Measurements from ENCODE around the gene TLE3. TPM values are rescaled to one million over a fixed set of nuclear protein-coding genes. Genes with fewer than 3 reads are reported as not detected.

The TLE3 gene
- total and polyA plus RNA-seq, 2 of the 13 experiments (the other 11 are each of a cell fraction or from before 2014, with no cell fraction given) = 11.9 to 13.8 TPM

DNA sequence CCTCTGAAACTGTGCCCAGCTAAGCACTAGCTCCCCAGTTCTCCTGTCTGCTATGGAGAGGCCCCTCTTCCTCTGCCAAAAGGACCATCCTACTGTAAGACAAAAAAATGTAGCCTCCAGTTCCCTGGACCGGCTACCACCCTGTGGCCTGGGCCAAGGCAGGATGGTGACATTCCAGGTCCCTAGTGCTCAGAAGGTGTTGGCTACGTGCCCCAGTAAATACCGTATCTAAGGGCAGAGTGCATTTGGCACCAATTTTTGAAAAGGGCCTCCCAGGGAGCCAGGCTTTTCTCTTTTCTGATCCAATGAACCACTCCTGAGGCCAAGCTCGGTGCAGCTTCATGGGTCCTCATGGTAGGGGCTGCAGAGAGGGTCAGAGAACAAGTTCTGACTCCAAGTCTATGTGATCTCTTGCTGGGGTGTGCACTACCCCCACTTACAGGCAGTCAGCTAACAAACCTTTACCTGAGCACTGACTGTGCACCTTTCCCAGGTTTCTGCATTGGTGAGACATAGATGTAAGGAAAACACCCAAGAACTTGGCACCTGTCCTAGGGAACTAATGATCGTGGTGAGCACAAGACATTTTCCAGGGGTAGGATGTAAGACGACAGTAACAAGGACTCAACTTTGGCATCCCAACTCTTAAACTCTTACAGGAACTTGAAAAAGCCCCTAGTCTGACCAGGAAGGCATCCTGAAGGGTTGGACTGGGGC lies 32.6 kb downstream of the TLE3 start:
- H3K4me1 ChIP-seq (ENCODE audit: insufficient read depth, low read length) = peaks cover 14% of the 10 kb centered on the region
- BruUV-seq (replicated peaks) = no TSS peak
- no peaks in the 10 kb centered on the region for H3K79me2 ChIP-seq (ENCODE audit: insufficient read depth, low read length)
- H3K4me3 ChIP-seq (replicated peaks in 1 of 3; ENCODE audit: insufficient read depth in 1 of 3, low read depth in 2 of 3, low read length in 3 of 3) = no peak overlapping the region
- no peaks in the 10 kb centered on the region for H3K9me3 ChIP-seq (ENCODE audit: low read length)
- no peak for TF ChIP-seq PAWR (CRISPR knock-in tag; IDR thresholded peaks at IDR 0.05; ENCODE audit: borderline replicate concordance)
- WGBS (ENCODE audit: low lambda C conversion rate) = 93% methylated on average over 6 of the region's 6 CpGs
- ChIA-PET CTCF (ENCODE audit: low intra/inter-chr PET ratio, low total read pairs) (no interaction called here), POLR2A (no interaction called here)
- in situ Hi-C loops (cut with HindIII; ENCODE audit: extremely low pct_ligation_motif_present, low pct_unique_long_range_greater_than_20kb) (no loop called here), intact Hi-C loops (cut with micrococcal nuclease; ENCODE audit: unreplicated experiment) (no loop called here)
- ATAC-seq (no peak), DNase-seq (ENCODE audit: low spot score) (no peak), FAIRE-seq (no peak)
- H3K27ac ChIP-seq (ENCODE audit: extremely low read length, insufficient read depth, low read length) = no peak overlapping the region
- no peak overlapping the region for H2AFZ ChIP-seq (ENCODE audit: low read length)
- H3K9ac ChIP-seq (ENCODE audit: insufficient read depth, low read depth, low read length) = no peak overlapping the region
- H3K36me3 ChIP-seq (replicated peaks in 1 of 2; ENCODE audit: control insufficient read depth in 1 of 2, insufficient read depth in 2 of 2, low read length in 2 of 2) = peaks cover 38 to 94% of the 10 kb centered on the region in 2 experiments; a peak in 4 of 5 replicates
- H3K27me3 ChIP-seq (ENCODE audit: control insufficient read depth in 1 of 2, insufficient read depth in 2 of 2, low read length in 2 of 2) = no peaks in the 10 kb centered on the region
- peaks cover 29% of the 10 kb centered on the region for H4K20me1 ChIP-seq (ENCODE audit: insufficient read depth, low read length)
- H3K4me2 ChIP-seq (ENCODE audit: low read depth, low read length) = no peak overlapping the region

DNA sequence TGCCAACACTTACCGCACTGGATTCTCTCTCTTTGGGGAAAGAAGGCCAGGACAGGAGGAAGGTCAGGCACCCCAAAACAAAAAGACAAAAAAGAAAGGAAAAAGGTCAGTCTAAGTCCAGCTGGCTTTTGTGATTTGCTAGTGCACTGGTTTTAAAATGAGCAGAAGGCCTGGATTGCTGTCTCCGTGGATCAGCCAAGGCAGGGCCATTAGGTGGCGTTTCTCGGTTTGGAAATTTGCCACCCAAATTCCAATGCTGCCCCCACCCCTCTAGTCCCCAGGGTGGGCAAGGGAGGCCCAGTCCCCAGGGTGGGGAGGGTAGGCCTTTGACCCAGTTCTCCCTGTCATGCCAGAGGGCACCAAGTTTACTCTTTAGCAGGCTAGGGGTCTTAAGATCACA lies 33.3 kb downstream of the TLE3 start:
- Histone ChIP-seq H4K20me1 (ENCODE audit: insufficient read depth, low read length) (peaks cover 27% of the 10 kb centered on the region), H3K4me1 (ENCODE audit: insufficient read depth, low read length) (peaks cover 11% of the 10 kb centered on the region), H3K36me3 (replicated peaks in 1 of 2; ENCODE audit: control insufficient read depth in 1 of 2, insufficient read depth in 2 of 2, low read length in 2 of 2) (peaks cover 42 to 94% of the 10 kb centered on the region in 2 experiments), H2AFZ (ENCODE audit: low read length) (no peak overlapping the region), H3K27ac (ENCODE audit: extremely low read length, insufficient read depth, low read length) (no peak overlapping the region), H3K9me3 (ENCODE audit: low read length) (no peaks in the 10 kb centered on the region), H3K4me3 (replicated peaks in 1 of 3; ENCODE audit: insufficient read depth in 1 of 3, low read depth in 2 of 3, low read length in 3 of 3) (no peak overlapping the region), H3K9ac (ENCODE audit: insufficient read depth, low read depth, low read length) (no peak overlapping the region), H3K4me2 (ENCODE audit: low read depth, low read length) (no peak overlapping the region), H3K79me2 (ENCODE audit: insufficient read depth, low read length) (no peaks in the 10 kb centered on the region), H3K27me3 (ENCODE audit: control insufficient read depth in 1 of 2, insufficient read depth in 2 of 2, low read length in 2 of 2) (no peaks in the 10 kb centered on the region)
- ATAC-seq = no peak
- intact Hi-C loops (cut with micrococcal nuclease; ENCODE audit: unreplicated experiment) (no loop called here), in situ Hi-C loops (cut with HindIII; ENCODE audit: extremely low pct_ligation_motif_present, low pct_unique_long_range_greater_than_20kb) (no loop called here)
- no peak for FAIRE-seq
- no TSS peak for BruUV-seq (replicated peaks)
- no peak for DNase-seq (ENCODE audit: low spot score)
- 91% methylated on average over 4 of the region's 4 CpGs for WGBS (ENCODE audit: low lambda C conversion rate)
- TF ChIP-seq NCOA1 (CRISPR knock-in tag; IDR thresholded peaks at IDR 0.05) (no peak), PCBP2 (optimal IDR thresholded peaks at IDR 0.05; ENCODE audit: low read depth, low read length, poor library complexity, severe bottlenecking) (no peak), ZSCAN31 (CRISPR knock-in tag; IDR thresholded peaks at IDR 0.05; ENCODE audit: low read depth) (no peak), SRSF4 (IDR thresholded peaks at IDR 0.05; ENCODE audit: low read depth, low read length, poor library complexity, severe bottlenecking) (no peak), CBX1 (IDR thresholded peaks at IDR 0.05; ENCODE audit: low read depth) (no peak), STAG1 (CRISPR knock-in tag; IDR thresholded peaks at IDR 0.05) (no peak), KMT2A (CRISPR knock-in tag; IDR thresholded peaks at IDR 0.05) (no peak), ONECUT2 (CRISPR knock-in tag; IDR thresholded peaks at IDR 0.05) (no peak), MBD4 (IDR thresholded peaks at IDR 0.05; ENCODE audit: borderline replicate concordance, low read length) (no peak)
- TF ChIP-seq, protein P1, sequence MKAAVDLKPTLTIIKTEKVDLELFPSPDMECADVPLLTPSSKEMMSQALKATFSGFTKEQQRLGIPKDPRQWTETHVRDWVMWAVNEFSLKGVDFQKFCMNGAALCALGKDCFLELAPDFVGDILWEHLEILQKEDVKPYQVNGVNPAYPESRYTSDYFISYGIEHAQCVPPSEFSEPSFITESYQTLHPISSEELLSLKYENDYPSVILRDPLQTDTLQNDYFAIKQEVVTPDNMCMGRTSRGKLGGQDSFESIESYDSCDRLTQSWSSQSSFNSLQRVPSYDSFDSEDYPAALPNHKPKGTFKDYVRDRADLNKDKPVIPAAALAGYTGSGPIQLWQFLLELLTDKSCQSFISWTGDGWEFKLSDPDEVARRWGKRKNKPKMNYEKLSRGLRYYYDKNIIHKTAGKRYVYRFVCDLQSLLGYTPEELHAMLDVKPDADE (CRISPR knock-in tag; IDR thresholded peaks at IDR 0.05) = no peak
- ChIA-PET CTCF (ENCODE audit: low intra/inter-chr PET ratio, low total read pairs) (no interaction called here), POLR2A (interaction anchor here (0.6 kb wide), 1 partner anchor 33 kb away, joined by 3 read pairs; the partner anchor contains the start of gene TLE3)
